Lower leg skin (tissue), 4 donors: ENCODE data around the gene RAPGEF1. TPM values are rescaled to one million over a fixed set of nuclear protein-coding genes. Genes with fewer than 3 reads are reported as not detected.
"Not testable (repeated sequence)": the region's sequence is repeated elsewhere in the genome, so short reads cannot be mapped to it uniquely, and the experiment has no call there.

Experiments used
- DNase-seq, 2 donors: peaks; one replicate each; pipeline ENCODE4 v3.0.0-alpha.2; 2019; ENCODE audit warnings: low spot score in 2 of 2
- H3K4me3 ChIP-seq: fragments of 200-600 bp; sonication (generic); 2 replicates; pipeline ENCODE4 v1.5.1; 2017; ENCODE audit warnings: mild to moderate bottlenecking, low read depth; ENCODE audit not compliant: poor library complexity, severe bottlenecking
- CTCF ChIP-seq, 3 donors: fragments of 450-650 bp; IDR thresholded peaks; one replicate each; pipeline ENCODE4 v1.5.1; 2016; ENCODE audit warnings: antibody characterized with exemption in 3 of 3, mild to moderate bottlenecking in 3 of 3, moderate library complexity in 2 of 3
- POLR2A ChIP-seq, 2 donors: fragments of 450-650 bp; IDR thresholded peaks; one replicate each; pipeline ENCODE4 v1.6.1; 2016 to 2017; ENCODE audit warnings: antibody characterized with exemption in 2 of 2, mild to moderate bottlenecking in 1 of 2, moderate library complexity in 1 of 2
- WGBS, 2 donors: methylation state at CpG; one replicate each; pipeline ENCODE4 v1.1.5; 2018; 5-methylcytosine and 5-hydroxymethylcytosine counted together
- intact Hi-C: fragments of 100-400 bp; cut with DNase I; formaldehyde crosslinking; loops from one replicate; pipeline ENCODE4 v1.15.0; 2023; ENCODE audit warnings: low total_unique reads
- total RNA-seq, 4 donors: library from RNA; depleted of rRNA; stranded (reverse); fragments of >200 nt; gene quantifications; one replicate each; pipeline ENCODE4 v1.1.0, GENCODE V29; 2016

Gene RAPGEF1
- total RNA-seq, 4 donors from 2014 or later, result 18.0 to 70.8 (median 43.5) TPM

- 53 to 55% methylated on average over 7 of the region's 7 CpGs for WGBS, 2 donors
- DNase-seq, result peak in 1 of 2 donors; percentile 29
- H3K4me3 ChIP-seq, result no peak overlapping the region
- no peak for TF ChIP-seq POLR2A (IDR thresholded peaks at IDR 0.05)
- no peak for TF ChIP-seq CTCF (IDR thresholded peaks at IDR 0.05)
- intact Hi-C loops, result no loop called here
Measured at GRCh38 chr9:131667576-131667975, 72.3 kb downstream of the RAPGEF1 start.

- DNase-seq, result peak in 1 of 2 donors; percentile 74
- TF ChIP-seq POLR2A (IDR thresholded peaks at IDR 0.05) (no peak), CTCF (IDR thresholded peaks at IDR 0.05) (no peak)
- WGBS, 2 donors, result 89 to 96% methylated on average over 8 of the region's 8 CpGs
Measured at GRCh38 chr9:131666774-131667173, 73.1 kb downstream of the RAPGEF1 start.

GRCh38 chr9:131666029-131666428 lies 73.8 kb downstream of the RAPGEF1 start:
- 65 to 71% methylated on average over 4 of the region's 4 CpGs for WGBS, 2 donors

More at GRCh38 chr9:131666774-131667173, 73.1 kb downstream of the RAPGEF1 start:
- intact Hi-C loops, result no loop called here
- H3K4me3 ChIP-seq, result no peak overlapping the region

GRCh38 chr9:131663288-131663687 lies 76.6 kb downstream of the RAPGEF1 start:
- WGBS, 2 donors, result 57 to 61% methylated on average over 5 of the region's 5 CpGs

More at GRCh38 chr9:131666029-131666428, 73.8 kb downstream of the RAPGEF1 start:
- DNase-seq, result no peak
- TF ChIP-seq POLR2A (IDR thresholded peaks at IDR 0.05) (no peak), CTCF (IDR thresholded peaks at IDR 0.05) (no peak)
- intact Hi-C loops, result no loop called here
- no peak overlapping the region for H3K4me3 ChIP-seq

GRCh38 chr9:131662289-131662621 lies 77.6 kb downstream of the RAPGEF1 start:
- DNase-seq, H3K4me3 ChIP-seq, intact Hi-C loops: not testable (repeated sequence)
- WGBS, 2 donors, result 91 to 92% methylated on average over 4 of the region's 4 CpGs

More at GRCh38 chr9:131663288-131663687, 76.6 kb downstream of the RAPGEF1 start:
- DNase-seq, result peak in 1 of 2 donors; percentile 20
- H3K4me3 ChIP-seq, result no peak overlapping the region
- TF ChIP-seq POLR2A (IDR thresholded peaks at IDR 0.05) (no peak), CTCF (IDR thresholded peaks at IDR 0.05) (no peak)
- intact Hi-C loops, result no loop called here

GRCh38 chr9:131661568-131662288 lies 78.1 kb downstream of the RAPGEF1 start:
- 71 to 74% methylated on average over 6 of the region's 6 CpGs for WGBS, 2 donors
- H3K4me3 ChIP-seq, result no peak overlapping the region
- no peak for DNase-seq
- intact Hi-C loops, result no loop called here
- TF ChIP-seq POLR2A (IDR thresholded peaks at IDR 0.05) (no peak), CTCF (IDR thresholded peaks at IDR 0.05) (no peak)
